Astrocyte of the spinal cord (primary cell): ENCODE data around the gene TMEM128.

Experiments
- DNase-seq: peaks from one replicate; pipeline ENCODE4 v3.0.0; 2011; ENCODE audit warnings: low read depth, low spot score
- H3K4me3 ChIP-seq: 2 replicates; pipeline ENCODE4 v1.5.1; 2011; ENCODE audit warnings: low read depth, mild to moderate bottlenecking, low read length, moderate library complexity
- in situ Hi-C: cut with HindIII; loops from 2 replicates; pipeline ENCODE4 v1.10.0; 2017; ENCODE audit warnings: low sequenced_read_pairs
- TF ChIP-seq, protein P1 (sequence below): IDR thresholded peaks from 2 replicates; pipeline ENCODE4 v1.5.1; 2012; ENCODE audit warnings: low read depth, mild to moderate bottlenecking, low read length, inconsistent platforms

TMEM128 gene

DNA sequence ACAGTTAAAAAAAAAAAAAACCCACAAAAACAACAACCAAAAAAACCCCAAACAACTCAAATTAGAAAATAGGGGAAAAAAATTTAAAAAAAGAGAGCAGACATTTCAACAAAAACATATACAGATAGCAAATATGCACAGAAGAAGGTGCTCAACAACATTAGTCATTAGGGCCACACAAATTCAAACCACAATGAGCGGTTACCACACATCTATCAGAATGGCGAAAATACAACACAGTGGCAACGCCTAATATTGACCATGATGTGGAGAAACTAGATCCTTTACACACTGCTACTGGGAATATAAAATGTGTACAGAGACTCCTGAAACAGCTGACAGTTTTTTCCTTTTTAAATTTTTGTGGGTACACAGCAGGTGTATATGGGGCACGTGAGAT, 22.5 kb upstream of the TMEM128 start:
- in situ Hi-C loops = no loop called here
- TF ChIP-seq, protein P1, sequence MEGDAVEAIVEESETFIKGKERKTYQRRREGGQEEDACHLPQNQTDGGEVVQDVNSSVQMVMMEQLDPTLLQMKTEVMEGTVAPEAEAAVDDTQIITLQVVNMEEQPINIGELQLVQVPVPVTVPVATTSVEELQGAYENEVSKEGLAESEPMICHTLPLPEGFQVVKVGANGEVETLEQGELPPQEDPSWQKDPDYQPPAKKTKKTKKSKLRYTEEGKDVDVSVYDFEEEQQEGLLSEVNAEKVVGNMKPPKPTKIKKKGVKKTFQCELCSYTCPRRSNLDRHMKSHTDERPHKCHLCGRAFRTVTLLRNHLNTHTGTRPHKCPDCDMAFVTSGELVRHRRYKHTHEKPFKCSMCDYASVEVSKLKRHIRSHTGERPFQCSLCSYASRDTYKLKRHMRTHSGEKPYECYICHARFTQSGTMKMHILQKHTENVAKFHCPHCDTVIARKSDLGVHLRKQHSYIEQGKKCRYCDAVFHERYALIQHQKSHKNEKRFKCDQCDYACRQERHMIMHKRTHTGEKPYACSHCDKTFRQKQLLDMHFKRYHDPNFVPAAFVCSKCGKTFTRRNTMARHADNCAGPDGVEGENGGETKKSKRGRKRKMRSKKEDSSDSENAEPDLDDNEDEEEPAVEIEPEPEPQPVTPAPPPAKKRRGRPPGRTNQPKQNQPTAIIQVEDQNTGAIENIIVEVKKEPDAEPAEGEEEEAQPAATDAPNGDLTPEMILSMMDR = no peak
- no peak for DNase-seq
- no peak overlapping the region for H3K4me3 ChIP-seq

DNA sequence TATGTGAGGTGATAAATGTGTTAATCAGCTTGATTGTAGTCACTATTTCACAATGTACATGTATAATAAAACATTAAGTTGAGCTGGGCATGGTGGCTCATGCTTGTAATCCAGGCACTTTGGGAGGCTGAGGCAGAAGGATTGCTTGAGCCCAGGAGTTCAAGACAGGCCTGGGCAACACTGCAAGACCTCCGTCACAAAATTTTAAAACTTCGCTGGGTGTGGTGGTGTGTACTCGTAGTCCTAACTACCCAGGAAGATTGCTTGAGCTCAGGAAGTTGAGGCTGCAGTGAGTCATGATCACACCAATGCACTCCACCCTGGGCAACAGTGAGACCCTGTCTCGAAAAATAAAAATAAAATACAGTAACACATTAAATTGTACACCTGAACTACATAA, 21.8 kb upstream of the TMEM128 start:
- in situ Hi-C loops = no loop called here
- TF ChIP-seq, protein P1 = no peak
- H3K4me3 ChIP-seq = no peak overlapping the region
- DNase-seq = peak; percentile 42

DNA sequence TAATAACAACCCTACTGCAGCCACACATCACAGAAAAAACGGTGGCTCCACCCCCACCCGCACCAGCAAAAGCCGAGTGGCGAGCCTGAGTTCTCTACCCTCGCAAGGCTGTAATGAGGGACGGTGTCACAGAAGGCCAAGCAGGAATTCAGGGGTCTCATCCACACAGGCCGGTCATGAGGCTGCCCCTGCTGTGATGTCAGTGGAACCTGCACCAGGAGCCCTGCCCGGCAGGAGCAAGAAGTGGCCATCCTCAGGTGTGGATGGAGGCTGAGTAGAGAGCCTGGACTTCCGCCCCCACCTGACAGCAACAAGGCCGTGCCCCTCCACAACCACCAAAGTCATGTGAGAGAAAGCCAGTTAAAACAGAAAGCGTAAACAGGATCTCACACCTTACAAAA, 21.3 kb upstream of the TMEM128 start:
- H3K4me3 ChIP-seq = no peak overlapping the region
- in situ Hi-C loops = no loop called here
- no peak for DNase-seq
- TF ChIP-seq, protein P1 = no peak

DNA sequence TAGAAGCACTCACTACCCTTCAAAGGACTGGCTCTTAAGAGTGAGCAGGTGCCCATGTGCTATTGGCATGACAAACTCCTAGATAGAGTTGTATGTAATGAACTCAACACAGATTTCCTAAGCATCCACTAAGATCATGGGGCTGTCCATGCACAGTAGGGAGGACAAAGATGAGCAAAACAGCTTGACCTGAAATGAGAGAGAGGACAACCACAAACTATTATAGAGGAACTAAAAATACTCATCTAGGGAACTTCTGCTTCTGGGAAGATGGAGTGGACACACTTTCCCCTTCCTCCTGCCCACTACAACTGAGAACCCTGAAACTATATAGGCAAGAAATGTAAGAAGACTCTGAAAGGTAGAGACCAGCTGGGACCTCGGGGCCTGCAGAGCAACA, 20.8 kb upstream of the TMEM128 start:
- no peak overlapping the region for H3K4me3 ChIP-seq
- in situ Hi-C loops = no loop called here
- TF ChIP-seq, protein P1 = no peak
- DNase-seq = no peak

DNA sequence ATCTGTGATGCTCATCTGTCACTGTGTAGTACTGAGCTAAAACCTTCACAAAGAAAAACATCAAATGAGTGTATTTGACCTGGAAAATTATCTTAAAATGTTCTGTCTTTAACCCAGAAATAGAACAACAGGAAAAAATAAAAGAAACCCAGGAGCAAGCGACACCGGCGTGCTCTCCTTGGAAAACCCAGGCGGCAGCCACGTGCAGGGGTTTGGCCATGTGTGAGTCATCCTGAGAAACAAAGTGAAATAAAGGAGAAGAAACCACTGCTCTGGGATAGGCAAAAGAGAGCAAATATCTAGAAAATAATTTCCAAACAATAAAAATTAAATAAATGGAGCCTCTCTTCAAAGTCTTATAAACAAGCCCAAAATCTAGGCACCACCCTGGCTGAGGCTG, 20.0 kb upstream of the TMEM128 start:
- DNase-seq = peak; percentile 25
- H3K4me3 ChIP-seq = no peak overlapping the region
- TF ChIP-seq, protein P1 = no peak
- in situ Hi-C loops = no loop called here

DNA sequence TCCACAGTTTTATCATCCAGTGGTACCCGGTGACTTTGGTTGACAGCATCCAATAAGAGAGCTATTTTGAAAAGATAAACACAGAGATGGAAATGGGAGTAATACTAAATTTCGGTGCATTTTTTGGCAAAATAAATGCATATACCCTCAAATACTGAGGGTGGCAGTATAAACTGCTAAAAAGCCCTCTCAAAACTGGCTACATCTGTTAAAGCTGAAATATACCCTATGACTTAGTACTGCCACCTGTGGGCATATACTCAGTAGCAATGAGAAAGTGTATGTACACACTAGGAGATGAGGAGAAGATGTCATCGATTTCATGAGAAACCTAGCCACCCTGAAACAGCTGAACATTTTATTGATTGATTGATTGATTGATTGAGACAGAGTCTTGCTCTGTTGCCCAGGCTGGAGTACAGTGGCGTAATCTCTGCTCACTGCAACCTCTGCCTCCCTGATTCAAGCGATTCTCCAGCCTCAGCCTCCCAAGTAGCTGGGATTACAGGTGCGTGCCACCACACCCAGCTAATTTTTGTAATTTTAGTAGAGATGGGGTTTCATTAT, 12.2 kb upstream of the TMEM128 start:
- DNase-seq = peak; percentile 67
- TF ChIP-seq, protein P1 = peak; percentile 50

More for the DNA sequence above, 12.2 kb upstream of the TMEM128 start:
- in situ Hi-C loops = no loop called here
- H3K4me3 ChIP-seq = no peak overlapping the region
